Neutrophil (primary cell): ENCODE measurements around the gene TRAPPC6A.
A peak's percentile ranks its signal among the peaks of the same experiment; 100 is the strongest.

Experiments
- H3K27ac ChIP-seq: fragments of 200-600 bp; sonication (generic); 2 replicates; pipeline ENCODE4 v1.5.1; 2016; ENCODE audit warnings: mild to moderate bottlenecking, moderate library complexity
- H3K27me3 ChIP-seq: fragments of 200-600 bp; sonication (generic); 2 replicates; pipeline ENCODE4 v1.6.0; 2016; ENCODE audit warnings: mild to moderate bottlenecking
- H3K36me3 ChIP-seq: fragments of 200-600 bp; sonication (generic); 2 replicates; pipeline ENCODE4 v1.5.1; 2017
- H3K4me1 ChIP-seq, 2 experiments: fragments of 200-600 bp in 1 of 2; sonication (generic) in 1 of 2; 1 replicate in 1 of 2; 2 replicates in 1 of 2; pipeline versions ENCODE4 v1.5.1 to v1.6.1; 2013 to 2016; ENCODE audit warnings: low read depth in 1 of 2, low read length in 1 of 2, mild to moderate bottlenecking in 1 of 2, moderate library complexity in 1 of 2; ENCODE audit not compliant: control insufficient read depth in 1 of 2, insufficient read depth in 1 of 2
- H3K4me3 ChIP-seq, 2 experiments: fragments of 200-600 bp in 1 of 2; sonication (generic) in 1 of 2; 1 replicate in 1 of 2; 2 replicates in 1 of 2; pipeline ENCODE4 v1.5.1; 2013 to 2016; ENCODE audit warnings: low read depth in 1 of 2, low read length in 1 of 2, mild to moderate bottlenecking in 1 of 2, moderate library complexity in 1 of 2
- H3K9me3 ChIP-seq: fragments of 200-600 bp; sonication (generic); 2 replicates; pipeline ENCODE4 v1.5.1; 2016
- TF ChIP-seq, protein P1 (sequence below): fragments of 200-600 bp; sonication (generic); IDR thresholded peaks from 2 replicates; pipeline ENCODE4 v1.5.1; 2016; ENCODE audit warnings: antibody characterized with exemption

TRAPPC6A gene

DNA sequence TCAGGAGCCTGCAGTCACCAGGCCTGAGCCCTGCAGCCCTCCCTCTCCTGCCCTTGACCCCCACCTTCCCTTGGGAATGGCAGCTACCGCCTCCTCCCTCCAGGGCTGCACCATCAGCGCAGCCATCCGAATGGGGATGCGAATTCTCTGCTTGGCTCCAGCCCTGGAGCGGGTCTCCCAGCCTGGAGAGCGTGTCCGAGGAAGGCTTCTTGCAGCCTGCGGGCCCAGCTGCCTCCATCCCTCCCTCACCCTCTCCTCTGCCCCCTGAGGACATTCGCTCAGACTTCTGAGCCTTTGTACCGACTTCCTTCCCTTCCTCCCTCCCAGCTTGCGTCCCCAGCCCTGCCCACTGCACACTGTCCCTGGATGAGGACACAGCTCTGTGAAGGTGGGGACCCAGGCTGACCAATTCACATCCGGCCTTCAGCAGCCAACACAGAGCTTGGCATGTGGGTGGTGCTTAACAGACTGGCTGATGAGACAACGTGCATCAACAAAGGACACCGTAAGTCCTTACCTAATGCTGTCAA lies 11.2 kb downstream of the TRAPPC6A start:
- no peak overlapping the region for H3K4me3 ChIP-seq
- TF ChIP-seq, protein P1, sequence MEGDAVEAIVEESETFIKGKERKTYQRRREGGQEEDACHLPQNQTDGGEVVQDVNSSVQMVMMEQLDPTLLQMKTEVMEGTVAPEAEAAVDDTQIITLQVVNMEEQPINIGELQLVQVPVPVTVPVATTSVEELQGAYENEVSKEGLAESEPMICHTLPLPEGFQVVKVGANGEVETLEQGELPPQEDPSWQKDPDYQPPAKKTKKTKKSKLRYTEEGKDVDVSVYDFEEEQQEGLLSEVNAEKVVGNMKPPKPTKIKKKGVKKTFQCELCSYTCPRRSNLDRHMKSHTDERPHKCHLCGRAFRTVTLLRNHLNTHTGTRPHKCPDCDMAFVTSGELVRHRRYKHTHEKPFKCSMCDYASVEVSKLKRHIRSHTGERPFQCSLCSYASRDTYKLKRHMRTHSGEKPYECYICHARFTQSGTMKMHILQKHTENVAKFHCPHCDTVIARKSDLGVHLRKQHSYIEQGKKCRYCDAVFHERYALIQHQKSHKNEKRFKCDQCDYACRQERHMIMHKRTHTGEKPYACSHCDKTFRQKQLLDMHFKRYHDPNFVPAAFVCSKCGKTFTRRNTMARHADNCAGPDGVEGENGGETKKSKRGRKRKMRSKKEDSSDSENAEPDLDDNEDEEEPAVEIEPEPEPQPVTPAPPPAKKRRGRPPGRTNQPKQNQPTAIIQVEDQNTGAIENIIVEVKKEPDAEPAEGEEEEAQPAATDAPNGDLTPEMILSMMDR, result no peak
- no peaks in the 10 kb centered on the region for H3K27me3 ChIP-seq
- H3K27ac ChIP-seq, result peak overlapping the region; percentile 45
- no peaks in the 10 kb centered on the region for H3K36me3 ChIP-seq
- peaks cover 65 to 69% of the 10 kb centered on the region in 2 experiments for H3K4me1 ChIP-seq
- no peaks in the 10 kb centered on the region for H3K9me3 ChIP-seq

DNA sequence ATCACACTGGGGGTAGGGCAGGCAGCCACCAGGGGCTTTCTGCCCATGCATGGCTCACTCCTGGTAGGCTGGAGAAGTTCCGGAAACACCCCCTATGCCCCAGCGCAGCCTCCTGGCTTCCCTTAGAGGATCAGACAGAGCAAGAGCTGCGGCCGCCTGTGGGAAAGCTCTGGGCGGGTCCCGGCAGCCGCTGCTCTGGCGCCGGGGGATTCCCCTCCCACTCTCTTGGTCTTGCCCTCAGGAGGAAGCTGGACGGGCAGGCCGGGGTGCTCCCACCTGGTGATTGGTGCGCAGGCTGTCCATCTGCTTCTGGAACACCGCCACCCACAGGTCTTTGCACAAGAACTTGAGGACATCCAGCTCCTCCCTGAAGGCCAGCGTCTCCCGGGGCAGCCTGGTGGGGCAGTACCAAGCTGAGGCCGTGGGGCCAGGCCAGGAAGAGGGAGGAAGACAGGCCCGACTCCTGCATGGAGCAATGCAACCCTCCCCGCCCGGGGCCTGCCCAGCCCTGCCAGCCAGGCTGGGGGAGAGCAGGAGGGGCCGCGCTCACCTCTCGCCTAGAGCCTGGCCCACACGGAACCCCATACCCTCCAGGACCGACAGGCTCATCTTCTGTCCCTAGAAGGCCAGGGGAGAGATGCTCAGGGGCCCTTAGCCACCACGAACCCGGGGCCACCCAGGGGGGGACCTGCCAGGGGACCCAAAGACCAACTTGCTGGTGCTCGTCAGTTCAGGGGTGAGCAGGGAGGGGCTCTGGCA lies 13.3 kb downstream of the TRAPPC6A start:
- no peak overlapping the region for H3K4me3 ChIP-seq
- H3K9me3 ChIP-seq, result no peaks in the 10 kb centered on the region
- H3K4me1 ChIP-seq, result peaks cover 45 to 48% of the 10 kb centered on the region in 2 experiments
- no peak overlapping the region for H3K27ac ChIP-seq
- TF ChIP-seq, protein P1, result no peak
- H3K27me3 ChIP-seq, result peaks cover 15% of the 10 kb centered on the region
- no peaks in the 10 kb centered on the region for H3K36me3 ChIP-seq

DNA sequence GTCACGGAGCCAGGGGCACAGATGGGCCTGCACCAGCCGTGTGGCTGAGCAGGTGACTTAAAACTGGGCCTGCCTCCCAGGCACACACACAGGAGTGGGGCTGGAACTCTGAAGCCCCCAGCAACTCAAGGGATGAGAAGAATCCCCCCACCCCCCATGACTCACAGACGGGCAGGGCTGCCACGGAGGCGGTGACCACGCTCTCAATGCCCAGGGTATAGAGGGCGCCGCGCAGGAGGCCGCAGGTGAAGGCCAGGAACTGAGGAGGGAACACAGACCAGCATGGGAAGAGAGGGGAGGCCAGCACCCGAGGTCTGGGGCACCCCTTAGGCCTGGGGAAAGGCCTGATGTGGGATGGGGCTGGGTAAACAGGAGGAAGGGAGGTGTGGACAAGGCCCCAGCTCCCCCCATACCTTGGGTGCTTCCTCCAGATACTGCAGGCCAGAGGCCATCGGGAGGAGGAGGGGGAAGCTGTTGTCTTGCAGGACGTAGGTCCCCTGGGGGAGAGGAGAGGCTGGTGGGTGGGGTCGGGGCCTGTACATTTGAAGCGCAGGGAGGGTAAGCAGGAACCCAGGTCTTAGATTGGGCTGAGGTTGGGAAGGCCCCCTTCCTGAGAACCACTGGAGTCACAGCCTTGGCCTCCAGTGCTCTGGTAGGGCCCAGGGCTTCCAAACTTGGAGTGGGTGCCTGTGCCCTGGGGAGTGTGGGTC lies 14.1 kb downstream of the TRAPPC6A start:
- TF ChIP-seq, protein P1, result no peak
- H3K4me1 ChIP-seq, result peaks cover 37 to 40% of the 10 kb centered on the region in 2 experiments
- no peak overlapping the region for H3K27ac ChIP-seq
- H3K27me3 ChIP-seq, result peaks cover 24% of the 10 kb centered on the region
- no peak overlapping the region for H3K4me3 ChIP-seq
- H3K9me3 ChIP-seq, result no peaks in the 10 kb centered on the region
- H3K36me3 ChIP-seq, result no peaks in the 10 kb centered on the region

DNA sequence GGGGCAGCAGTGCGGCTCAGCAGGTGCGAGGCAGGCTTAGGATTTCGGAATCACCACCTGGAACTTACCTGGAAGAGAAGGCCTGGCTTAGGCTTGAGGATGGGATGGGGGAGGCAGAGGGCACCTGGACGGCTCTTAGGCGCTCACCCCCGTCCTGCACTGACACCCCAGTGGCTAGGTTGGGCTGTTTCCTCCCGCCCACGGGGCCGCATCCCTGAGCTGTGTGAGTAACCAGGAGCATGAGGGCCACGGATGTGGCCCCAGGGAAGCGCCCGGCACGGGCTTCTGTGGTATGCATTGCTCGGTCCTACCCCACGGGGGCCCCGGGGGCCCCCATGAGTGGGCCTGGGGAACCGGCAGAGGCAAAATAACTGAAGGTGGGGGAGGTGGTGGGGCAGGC lies 14.9 kb downstream of the TRAPPC6A start:
- Histone ChIP-seq H3K27me3 (peaks cover 31% of the 10 kb centered on the region), H3K9me3 (no peaks in the 10 kb centered on the region), H3K4me3 (no peak overlapping the region), H3K4me1 (peaks cover 29 to 32% of the 10 kb centered on the region in 2 experiments), H3K36me3 (no peaks in the 10 kb centered on the region), H3K27ac (no peak overlapping the region)
- TF ChIP-seq, protein P1, result no peak

DNA sequence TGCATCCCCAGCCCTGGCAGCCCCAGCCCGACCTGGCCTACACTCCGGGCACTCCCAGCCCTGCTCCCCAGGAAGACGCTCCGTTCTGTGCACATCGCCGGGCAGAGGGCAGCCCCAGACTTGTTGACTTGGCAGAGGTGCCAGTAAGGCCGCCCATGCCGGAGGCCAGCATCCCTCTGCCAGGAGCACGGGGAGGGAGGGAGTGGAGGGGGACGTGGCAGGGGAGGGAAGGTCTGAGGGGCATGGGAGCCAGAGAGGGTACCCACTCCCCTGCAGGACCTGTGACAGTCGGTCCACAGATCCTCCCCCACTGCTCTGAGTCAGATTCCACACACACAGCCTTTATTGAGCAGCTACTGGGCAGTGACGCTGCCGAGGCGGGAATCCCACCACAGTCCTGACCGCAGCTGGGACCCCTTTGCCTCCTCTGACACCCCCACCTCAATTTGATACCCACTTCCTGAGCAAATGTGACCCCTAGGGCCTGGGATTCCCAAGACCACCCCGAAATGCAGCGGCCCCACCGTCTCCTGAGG lies 15.4 kb downstream of the TRAPPC6A start:
- peaks cover 36% of the 10 kb centered on the region for H3K27me3 ChIP-seq
- TF ChIP-seq, protein P1, result no peak
- H3K36me3 ChIP-seq, result no peaks in the 10 kb centered on the region
- H3K9me3 ChIP-seq, result no peaks in the 10 kb centered on the region
- peaks cover 27 to 29% of the 10 kb centered on the region in 2 experiments for H3K4me1 ChIP-seq
- H3K27ac ChIP-seq, result no peak overlapping the region
- H3K4me3 ChIP-seq, result no peak overlapping the region
